ENCODE measurements around the gene RAB36.

GRCh38 chr22:23175817-23176644 lies 30.8 kb downstream of the RAB36 start:
- no peak for TF ChIP-seq CTCF (IDR thresholded peaks at IDR 0.05)
- TF ChIP-seq POLR2A (IDR thresholded peaks at IDR 0.05), result no peak
